Stimulated activated CD4-positive, alpha-beta T cell treated with anti-CD3 and anti-CD28 coated beads, TNF-alpha, amount 100 ng/mL, for 4 hours (primary cell): ENCODE measurements around the gene ELOVL6.
"Not testable (repeated sequence)": the region's sequence is repeated elsewhere in the genome, so short reads cannot be mapped to it uniquely, and the experiment has no call there.

ENCODE experiments used
- DNase-seq, 3 experiments: peaks; one replicate each; pipeline ENCODE4 v3.0.0-alpha.2; 2020; ENCODE audit warnings: low read depth in 3 of 3

Gene ELOVL6

GRCh38 chr4:110160618-110161017, 37.8 kb downstream of the ELOVL6 start:
- no peak for DNase-seq

DNA sequence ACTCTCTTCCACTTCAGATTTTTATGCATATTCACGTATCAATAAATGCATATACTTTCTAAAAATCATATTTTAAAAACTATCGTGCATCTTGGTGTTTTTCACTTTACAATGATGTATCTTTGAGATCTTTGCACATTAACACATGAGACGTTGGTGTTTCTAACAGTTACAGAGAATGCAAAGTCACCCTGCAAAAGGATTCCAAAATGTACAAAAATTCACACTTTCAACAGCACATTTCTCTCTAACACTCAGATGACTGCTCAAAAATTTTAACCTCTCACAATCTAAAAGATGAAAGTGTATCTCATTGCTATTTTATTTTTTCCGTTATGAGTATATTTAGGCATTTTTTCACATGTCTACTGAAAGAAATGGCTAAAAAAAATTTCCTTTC, 38.9 kb downstream of the ELOVL6 start:
- DNase-seq = no peak

DNA sequence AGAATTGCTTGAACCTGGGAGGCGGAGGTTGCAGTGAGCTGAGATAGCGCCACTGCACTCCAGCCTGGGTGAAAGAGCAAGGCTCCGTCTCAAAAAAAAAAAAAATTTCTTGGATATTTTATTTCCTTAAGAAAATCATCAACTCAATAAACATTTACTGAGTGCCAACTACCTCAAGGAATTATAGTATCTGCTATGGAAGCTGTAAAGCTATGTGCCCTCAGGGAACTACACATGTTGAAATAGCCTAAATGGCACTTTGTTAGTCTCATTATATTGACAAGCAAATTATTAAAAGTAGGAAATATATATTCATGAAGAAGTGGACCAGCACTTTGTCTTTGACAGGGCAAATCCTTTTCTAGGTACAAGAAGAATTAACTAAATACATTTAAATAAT, 40.8 kb downstream of the ELOVL6 start:
- DNase-seq = no peak

DNA sequence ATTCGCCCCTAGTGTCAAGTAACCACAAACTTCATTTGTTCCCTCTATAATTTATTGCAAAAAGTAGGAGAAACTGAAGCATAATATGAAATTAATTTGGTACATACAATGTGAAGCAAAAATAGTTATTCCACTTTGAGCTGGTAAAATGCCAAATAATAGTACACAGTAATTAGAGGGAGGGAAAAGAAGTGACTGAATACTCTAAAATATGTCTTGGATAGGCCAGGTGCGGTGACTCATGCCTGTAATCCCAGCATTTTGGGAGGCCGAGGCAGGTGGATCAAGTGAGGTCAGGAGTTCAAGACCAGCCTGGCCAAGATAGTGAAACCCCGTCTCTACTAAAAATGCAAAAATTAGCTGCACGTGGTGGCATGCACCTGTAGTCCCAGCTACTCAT, 41.2 kb downstream of the ELOVL6 start:
- not testable (repeated sequence) for DNase-seq

DNA sequence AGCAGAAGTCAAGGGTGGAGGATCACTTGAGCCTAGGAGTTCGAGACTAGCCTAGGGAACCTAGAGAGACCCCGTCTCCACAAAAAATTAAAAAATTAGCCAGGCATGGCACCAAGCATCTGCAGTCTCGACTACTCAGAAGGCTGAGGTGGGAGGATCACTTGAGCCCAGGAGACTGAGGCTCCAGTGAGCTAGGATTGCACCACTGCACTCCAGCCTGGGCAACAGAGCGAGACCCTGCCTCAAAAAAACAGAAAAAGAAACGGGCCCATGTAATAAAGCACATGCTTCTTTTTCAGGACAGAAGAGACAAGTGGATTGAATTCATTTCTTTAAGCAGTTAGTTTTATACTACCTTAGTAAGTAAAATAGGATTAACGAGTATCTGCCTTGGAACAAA, 42.0 kb downstream of the ELOVL6 start:
- no peak for DNase-seq

DNA sequence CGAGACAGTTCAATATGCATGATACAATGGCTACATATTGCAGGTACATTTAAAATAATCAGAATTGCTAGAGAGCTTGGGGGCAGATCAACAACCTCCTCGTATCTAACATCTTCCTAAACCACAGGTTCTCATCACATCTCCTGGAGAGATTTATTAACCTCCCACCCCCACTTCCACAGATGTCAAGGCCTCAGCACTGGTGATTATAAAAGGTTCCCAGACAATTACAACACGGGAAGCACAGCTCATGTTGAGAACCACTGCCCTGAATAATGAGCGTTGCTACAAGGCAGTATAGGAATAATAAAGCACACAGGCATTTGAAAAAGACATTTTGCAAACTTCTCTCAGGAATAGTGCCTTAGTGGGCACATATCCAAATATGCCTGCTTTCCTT, 42.8 kb downstream of the ELOVL6 start:
- no peak for DNase-seq

DNA sequence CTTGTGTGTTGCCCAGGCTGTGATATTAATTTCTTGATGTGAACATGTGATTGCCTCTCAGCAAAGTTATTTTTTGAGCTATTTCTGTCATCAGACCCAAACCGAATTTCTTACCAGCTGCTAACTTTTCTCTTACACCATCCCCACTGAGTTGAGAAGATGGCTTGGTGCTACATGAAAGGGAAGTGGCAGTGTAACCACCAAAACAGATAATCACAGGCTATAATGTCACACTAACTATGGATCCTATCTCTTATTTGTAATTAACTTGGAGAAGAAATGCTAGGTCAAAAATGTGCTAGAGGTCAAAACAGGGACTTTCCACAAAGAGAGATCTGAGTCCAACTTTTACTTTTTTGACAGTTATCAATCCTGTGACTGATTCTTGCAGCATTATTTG, 43.8 kb downstream of the ELOVL6 start:
- DNase-seq = no peak

DNA sequence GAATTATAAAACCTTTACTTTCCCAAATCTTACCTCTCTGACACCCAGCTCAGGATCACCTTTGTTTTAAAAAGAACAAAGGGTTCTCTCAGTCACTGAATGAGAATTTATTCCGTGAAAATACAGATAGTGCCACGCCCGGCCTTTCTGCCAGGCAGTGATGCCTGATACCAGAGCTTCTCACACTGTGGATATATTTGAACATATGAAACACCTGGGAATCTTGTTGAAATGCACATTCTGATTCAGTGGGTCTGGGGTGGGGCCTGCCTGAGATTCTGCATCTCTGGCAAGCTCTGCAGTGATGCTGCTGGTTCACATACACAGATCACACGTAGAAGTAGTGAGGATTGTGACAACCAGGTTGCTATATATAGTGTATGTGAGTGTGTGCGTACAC, 46.0 kb downstream of the ELOVL6 start:
- no peak for DNase-seq

DNA sequence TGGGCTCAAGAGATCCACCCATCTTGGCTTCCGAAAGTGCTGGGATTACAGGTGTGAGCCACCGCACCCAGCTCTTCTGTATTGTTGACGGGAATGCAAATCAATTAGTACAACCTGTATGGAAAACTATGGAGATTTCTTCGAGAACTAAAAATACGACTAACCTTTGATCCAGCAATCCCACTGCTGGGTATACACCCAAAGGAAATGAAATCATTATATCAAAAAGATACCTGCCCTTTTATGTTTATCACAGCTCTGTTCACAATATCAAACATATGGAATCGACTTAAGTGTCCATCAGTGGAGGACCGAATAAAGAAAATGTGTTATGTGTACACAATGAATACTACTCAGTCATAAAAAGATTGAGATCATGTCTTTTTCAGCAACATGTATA, 49.3 kb downstream of the ELOVL6 start:
- DNase-seq = no peak

- DNase-seq = no peak
Observed at GRCh38 chr4:110142461-110142860, 56.0 kb downstream of the ELOVL6 start.

GRCh38 chr4:110139815-110140214, 58.6 kb downstream of the ELOVL6 start:
- no peak for DNase-seq

GRCh38 chr4:110139111-110139510, 59.3 kb downstream of the ELOVL6 start:
- no peak for DNase-seq

- DNase-seq = no peak
Observed at GRCh38 chr4:110138551-110138950, 59.9 kb downstream of the ELOVL6 start.

DNA sequence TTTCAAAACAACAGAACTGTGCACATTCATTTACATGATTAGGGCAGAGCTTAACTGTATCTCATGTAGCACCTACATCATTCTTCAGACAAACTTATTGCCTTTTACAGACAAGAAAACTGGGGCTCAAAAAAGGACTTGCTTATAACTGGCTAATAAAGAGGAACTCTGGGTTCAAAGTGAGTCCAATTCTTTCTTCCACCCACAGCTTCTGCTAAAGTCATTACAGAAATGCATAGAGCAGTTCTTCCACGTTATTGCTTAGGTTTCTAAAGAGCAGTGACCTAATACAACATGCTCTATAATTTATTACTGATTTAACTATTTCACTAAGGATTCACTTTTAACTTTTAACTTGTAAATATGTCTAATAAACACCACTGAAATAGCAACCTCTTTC, 60.6 kb downstream of the ELOVL6 start:
- DNase-seq = no peak

GRCh38 chr4:110135523-110135922, 62.9 kb downstream of the ELOVL6 start:
- no peak for DNase-seq

DNA sequence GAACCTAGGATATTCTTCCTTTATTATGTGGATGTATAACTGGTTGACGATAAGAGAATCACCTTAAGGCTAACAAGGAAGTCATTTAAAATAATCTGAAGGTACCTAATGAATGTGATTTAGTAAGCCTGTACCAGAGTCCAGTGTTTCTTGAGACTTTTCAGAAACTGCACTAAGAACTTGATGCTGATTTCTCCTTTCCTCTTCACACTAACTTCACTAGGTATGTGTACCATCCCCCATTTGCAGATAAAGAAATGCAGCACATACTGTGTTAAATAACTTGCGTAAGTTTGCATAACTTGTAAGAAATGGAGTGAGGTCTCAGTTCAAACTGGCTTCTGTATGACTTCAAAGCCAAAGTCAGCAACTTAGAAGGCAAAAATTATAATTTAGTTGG, 63.3 kb downstream of the ELOVL6 start:
- DNase-seq = no peak

DNA sequence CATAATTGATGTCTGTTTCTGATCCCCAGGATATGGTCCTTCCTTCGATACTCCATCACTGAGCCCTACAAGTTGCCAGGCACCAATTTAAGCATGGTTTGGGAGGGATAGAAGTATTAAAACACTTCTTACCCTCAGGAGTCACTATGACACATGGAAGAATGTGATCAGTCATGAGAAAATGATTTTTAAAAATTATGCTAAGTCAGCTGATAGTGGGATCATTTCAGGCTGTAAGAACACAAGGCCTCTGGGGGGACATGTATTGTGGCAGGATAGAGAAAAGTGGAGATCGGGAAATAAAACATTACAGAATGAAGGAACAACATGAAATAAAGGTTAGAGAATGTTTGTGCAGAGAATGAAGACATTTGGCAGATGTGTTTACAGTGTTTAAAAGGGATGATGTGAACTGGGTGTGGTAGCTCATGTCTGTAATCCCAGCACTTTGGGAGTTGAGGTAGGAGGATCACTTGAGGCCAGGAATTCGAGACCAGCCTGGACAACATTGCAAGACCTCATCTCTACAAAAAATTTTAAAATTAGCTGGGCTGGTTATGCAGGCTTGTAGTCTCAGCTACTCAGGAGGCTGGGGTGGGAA, 64.0 kb downstream of the ELOVL6 start:
- no peak for DNase-seq

GRCh38 chr4:110132816-110133719, 65.3 kb downstream of the ELOVL6 start:
- no peak for DNase-seq

- no peak for DNase-seq
Observed at GRCh38 chr4:110131916-110132315, 66.5 kb downstream of the ELOVL6 start.

DNA sequence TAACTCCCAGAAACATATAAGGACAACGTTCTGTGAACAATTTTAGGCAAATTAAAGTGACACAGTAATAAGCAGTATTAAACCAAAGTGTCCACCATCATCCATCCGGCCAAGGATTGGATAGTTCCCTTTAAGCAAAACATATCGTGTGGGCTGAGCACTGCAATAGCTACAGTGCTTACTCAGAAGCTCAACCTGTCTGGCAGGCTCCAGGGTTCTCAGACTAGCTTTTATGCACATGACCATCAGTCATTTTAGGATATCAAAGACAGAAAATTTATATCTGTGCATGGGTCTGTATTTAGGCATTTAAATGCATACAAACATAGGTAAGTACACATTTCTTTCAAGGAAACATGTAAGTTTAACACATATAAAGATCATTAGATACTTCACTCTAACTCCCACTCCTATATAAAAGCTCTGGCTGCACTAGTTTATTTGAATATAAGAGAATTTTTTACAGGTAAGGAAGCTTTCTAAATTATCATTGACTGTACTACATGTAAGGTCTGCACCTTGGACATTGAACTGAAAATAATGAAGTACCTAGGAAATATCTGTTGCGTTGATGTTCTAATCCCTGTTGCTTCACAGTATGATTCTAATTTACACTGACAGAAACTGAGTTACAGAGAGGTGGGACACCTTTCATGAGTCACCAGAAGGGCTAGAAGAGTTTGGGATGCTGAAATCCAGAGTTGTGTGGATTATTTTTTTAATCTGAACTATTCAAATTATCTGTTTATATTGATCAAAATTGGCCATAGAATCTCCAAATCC, 67.6 kb downstream of the ELOVL6 start:
- DNase-seq = no peak

- no peak for DNase-seq
Observed at GRCh38 chr4:110129544-110129943, 68.9 kb downstream of the ELOVL6 start.

- no peak for DNase-seq
Observed at GRCh38 chr4:110128472-110128919, 69.9 kb downstream of the ELOVL6 start.

DNA sequence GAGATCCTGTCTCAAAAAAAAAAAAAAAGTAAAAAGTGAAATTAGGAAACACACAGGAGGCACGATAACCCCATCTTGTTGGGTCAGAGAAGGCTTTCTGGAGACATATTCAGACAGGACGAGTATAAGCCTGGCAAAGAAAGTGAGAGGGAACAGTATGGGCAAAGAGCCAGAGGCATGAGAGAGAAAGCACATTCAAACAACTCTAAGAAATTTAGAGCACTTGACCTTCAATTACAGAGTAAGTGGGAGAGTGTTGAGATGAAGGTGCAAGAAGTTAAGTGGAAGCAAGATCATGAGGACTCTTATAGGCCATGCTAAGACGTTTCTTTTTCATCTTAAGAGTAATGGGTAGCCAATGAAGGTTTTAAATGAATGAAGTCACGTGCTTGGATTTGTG, 70.4 kb downstream of the ELOVL6 start:
- no peak for DNase-seq
